Measurements from ENCODE around the gene TUBA1B.
"Not testable (repeated sequence)": the region's sequence is repeated elsewhere in the genome, so short reads cannot be mapped to it uniquely, and the experiment has no call there.

- TF ChIP-seq CTCF (conservative IDR thresholded peaks at IDR 0.05; ENCODE audit: low read depth, low read length); EZH2 (IDR thresholded peaks at IDR 0.05; ENCODE audit: low read length, unreplicated experiment); EZH2phosphoT487 (IDR thresholded peaks at IDR 0.05; ENCODE audit: borderline replicate concordance, low read length): not testable (repeated sequence)
These were observed 5.8 kb upstream of the TUBA1B start for GRCh38 chr12:49136997-49137396.

All from PC-3 (cell line).